ENCODE data around the gene NUS1.
"Not testable (repeated sequence)": the region's sequence is repeated elsewhere in the genome, so short reads cannot be mapped to it uniquely, and the experiment has no call there.

NUS1 gene

DNA sequence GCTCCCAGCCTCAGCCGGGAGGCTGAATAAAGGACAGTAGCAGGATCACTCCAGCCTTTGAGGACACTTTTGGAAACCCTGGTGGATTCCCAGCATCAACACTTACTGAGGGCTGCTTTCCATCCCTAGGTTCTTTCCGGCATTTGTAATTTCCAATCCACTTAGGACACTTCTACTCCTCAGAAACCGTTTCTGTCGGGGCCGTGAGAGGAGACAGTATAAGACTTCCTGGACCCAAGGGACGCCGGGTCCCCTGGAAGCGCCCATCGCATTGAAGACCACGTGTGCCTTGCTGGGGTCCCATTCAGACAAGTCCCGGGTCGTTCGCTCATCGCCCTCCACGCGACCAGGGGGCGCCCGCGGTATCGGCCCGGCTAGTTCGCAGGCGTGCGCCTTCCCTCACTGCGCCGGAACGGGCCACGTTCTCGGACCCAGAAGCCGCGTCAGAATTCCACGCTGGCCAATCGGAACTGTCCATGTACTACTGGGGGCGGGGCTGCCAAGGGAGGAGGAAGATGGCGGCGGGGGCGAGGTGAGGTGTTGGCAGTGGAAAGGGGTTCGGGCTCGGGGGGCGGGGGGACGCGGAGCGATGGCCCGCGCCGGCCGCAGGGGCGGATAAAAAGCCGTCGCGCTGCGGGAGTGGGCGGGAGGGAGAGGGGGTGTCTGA lies at the start of gene NUS1:
Gene NUS1, plus strand, starts transcription at position 479 of the 667 bp plus-strand sequence. CDS start 202 bp downstream, outside the sequence.
- peak; percentile 97 for DNase-seq (ENCODE audit: low read depth)

DNA sequence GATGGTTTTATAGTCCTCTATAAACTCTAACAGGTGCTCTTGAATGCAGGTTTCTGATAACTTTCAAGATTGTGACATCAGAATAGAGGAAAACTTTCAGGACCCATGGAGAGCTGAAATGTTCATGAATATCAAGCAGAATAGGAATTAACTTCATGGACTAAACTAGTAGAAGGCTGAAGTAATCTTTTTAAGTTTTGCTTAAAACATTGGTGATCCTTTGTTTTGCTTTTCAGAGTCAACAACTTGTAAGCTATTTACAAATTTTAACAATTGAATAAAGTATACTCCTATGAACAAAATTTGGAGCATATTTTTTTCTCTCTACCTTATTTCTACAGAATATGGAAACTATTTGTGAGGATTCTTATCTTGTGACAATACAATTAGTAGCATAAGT lies 47.7 kb upstream of the NUS1 start:
- DNase-seq (ENCODE audit: low read depth), result no peak

DNA sequence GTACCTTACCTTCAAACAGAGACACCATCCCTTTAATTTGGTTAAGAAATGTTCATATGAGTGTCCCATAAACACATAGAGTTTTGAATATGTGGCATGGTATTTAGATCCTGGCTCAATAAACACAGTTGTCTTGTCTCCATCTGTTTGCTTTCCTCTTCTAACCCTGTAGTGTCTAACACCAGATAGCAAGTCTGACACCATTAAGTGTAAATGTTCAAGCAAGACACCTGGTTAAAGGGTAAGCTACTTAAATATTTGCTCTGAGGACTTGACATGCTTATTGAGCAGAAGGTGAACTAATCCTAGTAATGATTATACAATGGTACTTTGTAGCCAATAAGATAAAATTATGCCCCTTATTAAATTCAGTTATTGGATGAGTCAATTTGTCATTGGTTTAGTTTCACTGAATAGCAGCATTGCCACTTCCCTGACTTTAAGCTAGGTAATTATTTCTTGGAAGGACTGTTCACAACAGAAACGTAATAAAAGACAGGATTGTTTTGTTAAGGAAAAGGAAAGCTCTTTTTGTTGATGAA lies 46.1 kb upstream of the NUS1 start:
- no peak for DNase-seq (ENCODE audit: low read depth)

DNA sequence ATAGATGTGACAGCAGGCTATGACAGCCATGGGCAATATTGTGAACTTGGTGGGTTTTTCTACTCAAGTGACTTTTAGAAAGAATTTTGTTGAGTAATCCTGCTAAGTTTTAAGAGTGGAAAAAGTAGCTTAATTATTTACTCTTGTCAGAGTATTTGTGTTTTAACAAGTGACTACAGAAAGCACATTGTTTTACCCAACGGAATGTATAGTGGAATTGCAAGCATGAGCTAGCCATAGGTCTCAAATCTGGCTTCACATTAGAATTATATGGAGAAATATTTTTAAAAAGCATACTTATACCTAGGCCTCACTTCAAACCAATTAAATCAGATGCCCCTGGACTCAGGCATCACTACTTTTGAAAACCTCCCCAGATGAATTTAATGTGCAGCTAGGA lies 37.5 kb upstream of the NUS1 start:
- no peak for DNase-seq (ENCODE audit: low read depth)

DNA sequence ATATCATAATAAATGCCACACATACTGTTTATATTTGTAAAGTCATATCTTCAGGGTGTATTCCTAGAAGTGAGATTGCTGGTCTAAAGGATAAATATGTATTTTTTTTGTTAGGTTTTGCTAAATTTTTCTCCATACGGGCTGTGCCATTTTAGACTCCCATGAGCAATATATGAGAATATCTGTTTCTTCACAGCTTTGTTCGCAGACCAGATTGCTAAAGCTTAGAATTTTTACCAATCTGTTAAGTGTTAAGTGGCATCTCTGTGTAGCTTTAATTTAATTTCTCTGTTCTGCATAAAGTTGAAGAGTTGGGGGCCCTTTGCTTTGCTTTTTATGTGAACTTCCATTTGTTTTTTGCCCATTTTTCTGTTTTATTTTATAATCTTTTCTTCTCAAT lies 32.3 kb upstream of the NUS1 start:
- no peak for DNase-seq (ENCODE audit: low read depth)

DNA sequence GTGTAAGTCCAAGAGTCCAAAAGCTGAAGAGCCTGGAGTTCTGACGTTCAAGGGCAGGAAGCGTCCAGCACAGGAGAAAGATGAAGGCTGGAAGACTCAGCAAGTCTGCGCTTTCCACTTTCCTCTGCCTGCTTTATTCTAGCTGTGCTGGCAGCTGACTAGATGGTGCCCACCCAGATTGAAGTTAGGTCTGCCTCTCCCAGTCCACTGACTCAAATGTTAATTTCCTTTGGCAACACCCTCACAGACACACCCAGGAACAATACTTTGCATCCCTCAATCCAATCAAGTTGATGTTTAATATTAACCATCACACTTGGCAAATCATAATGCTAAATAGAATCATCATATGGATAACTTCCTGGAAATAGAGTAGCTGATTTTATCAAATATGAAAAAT lies 23.3 kb upstream of the NUS1 start:
- DNase-seq (ENCODE audit: low read depth), result not testable (repeated sequence)

DNA sequence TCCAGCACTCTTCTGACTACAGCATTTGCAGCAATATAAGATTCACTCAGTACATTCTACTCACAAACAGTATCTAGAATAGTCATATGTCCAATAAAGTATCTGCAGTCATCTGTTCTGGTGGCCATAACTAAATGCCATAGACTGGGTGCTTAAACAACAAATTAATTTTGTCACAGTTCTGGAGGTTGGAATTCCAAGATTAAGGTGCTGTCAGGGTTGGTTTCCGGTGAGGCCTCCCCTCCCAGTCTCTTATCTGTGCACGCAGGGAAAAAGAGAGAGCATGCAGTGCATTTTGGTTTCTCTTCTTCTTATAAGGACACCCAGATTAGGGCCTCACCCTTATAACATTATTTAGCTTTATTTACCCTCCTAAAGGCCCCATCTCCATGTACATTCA lies 21.3 kb upstream of the NUS1 start:
- no peak for DNase-seq (ENCODE audit: low read depth)

DNA sequence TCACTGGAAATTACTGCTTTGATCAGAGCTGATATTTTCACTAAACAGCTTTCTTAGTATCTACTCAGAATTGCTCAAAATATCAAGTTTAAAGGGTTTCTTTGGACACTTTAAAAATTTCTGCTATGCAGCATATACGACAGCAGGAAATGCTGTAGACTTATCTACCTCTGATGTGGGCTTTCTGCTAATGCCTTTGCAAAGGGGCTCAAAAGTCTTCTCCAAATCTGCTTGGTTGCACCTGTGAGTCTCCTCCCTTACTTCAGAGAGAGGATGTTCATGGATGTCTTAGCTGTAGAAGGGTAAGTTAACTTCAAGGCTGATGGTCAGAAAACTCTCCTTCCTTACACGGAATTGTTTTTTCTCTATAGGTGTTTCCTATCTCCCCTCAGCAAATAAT lies 19.9 kb upstream of the NUS1 start:
- DNase-seq (ENCODE audit: low read depth), result no peak

DNA sequence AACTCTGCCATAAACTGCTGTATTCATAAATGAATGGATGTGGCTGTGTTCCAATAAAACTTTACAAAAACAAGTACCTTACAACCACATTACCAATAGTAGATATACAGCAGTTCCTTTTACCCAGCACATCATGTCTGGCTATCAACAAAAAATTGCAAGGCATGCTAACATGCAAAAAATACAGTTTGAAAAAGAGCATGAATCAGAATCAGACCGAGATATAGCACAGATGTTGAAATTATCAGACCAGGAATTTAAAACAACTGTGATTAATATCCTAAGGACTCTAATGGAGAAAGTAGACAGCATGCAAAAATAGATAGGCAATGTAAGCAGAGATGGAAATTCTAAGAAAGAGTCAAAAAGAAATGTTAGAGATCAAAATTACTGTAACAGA lies 8.4 kb upstream of the NUS1 start:
- peak; percentile 5 for DNase-seq (ENCODE audit: low read depth)

DNA sequence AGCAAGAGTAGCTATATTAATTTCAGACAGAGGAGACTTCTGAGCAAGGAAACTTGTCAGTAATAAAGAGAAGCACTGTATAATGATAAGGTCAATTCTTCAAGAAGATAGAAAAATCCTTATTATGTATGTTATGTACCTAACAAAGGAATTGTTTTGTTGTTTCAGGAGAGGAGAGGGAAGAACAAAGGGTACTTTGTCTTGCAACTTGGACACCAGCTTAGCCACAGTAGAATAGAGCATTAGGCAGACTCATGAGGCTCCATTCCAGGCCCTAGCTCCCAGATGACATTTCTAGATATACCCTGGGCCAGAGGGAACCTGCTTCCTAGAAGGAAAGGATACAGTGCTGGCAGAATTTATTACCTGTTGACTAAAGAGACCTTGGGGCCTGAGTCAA lies 6.5 kb upstream of the NUS1 start:
- no peak for DNase-seq (ENCODE audit: low read depth)

DNA sequence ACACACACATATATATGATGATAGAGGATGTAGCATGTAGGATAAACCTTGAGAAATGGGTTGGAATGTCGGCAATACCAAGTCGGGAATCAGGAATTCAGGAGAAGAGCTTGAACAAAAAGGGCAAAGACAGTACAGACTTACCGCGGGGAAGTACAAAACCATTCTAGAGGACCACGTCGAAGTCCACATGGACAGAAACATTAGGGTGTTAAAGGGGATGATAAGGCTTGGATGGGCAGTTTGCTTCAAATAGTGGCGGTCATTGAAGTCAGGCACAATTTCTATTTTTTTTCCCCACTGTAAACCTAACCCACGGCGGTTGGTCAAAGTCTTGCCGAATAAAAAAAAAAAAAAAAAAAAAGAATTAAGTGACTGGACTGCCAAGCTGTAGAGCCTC lies 766 bp upstream of the NUS1 start:
- no peak for DNase-seq (ENCODE audit: low read depth)

DNA sequence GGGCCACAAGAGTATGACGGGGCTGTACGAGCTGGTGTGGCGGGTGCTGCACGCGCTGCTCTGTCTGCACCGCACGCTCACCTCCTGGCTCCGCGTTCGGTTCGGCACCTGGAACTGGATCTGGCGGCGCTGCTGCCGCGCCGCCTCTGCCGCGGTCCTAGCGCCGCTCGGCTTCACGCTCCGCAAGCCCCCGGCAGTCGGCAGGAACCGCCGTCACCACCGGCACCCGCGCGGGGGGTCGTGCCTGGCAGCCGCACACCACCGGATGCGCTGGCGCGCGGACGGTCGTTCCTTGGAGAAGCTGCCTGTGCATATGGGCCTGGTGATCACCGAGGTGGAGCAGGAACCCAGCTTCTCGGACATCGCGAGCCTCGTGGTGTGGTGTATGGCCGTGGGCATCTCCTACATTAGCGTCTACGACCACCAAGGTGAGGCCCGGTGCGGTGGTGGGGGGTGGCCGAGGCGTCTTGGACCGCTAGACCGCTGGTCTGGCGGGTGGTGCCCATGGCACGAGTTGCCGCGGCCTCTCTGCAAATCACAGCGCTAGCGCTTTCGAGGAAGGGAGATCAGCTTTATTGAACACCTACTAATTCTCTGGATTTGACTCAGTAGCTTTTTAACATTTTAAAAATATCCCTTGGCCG lies 511 bp downstream of the NUS1 start:
- DNase-seq (ENCODE audit: low read depth), result peak; percentile 10

DNA sequence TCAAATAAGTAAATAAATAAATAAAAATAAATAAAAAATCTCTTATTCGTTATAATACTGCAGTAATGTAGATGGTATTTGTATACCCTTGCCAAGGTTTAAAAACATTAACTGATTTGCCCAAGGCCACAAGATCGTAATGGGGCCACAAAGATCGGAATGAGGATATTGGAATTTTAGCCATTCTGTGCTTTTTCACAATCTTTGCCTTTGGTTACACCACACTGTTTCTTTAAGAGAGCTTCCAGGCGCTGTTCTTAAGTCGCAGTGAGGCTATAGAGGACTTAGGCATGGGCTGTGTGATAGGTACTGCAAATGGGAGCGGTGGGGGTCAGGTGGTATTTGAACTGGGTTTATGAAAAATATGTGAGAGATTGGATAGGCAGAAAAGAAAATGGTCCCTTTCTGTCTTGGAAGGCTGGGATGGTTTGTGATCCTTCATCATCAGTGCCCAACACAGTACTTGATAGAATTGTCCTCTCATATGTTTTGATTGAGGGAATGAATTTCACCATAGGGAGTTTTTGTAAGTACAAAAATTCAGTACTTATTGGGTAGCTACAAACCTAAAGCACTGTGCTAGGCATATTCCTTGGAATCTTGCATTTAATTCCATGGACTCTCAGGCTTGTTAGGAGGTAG lies 1.4 kb downstream of the NUS1 start:
- peak; percentile 12 for DNase-seq (ENCODE audit: low read depth)

DNA sequence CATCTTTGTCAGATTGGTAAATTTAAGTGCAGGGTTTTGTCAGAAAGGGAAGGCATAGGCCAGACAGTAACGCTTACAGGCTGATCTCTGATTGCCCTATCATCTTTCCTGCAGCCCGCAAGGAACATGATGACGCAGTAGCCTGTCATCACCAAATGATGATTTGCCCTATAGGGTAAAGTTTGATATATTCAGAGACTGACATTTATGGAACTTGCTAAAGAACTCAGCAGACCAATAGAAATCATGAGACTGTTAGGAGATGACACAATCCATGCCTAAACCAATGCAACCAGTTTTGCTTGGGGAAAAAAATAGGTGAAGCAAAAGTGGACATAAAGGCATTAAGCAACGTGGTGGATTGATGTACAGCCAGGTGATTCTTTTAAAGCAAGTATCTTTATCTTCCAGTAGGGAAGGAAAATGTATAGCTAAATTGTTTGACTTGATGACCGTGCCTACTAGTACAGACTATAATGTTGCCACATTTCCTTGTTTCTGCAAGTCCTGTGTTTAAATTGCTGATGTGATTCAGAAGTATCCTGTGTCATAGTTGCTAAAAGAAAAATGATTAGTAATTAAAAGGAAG lies 2.4 kb downstream of the NUS1 start:
- DNase-seq (ENCODE audit: low read depth), result peak; percentile 72

DNA sequence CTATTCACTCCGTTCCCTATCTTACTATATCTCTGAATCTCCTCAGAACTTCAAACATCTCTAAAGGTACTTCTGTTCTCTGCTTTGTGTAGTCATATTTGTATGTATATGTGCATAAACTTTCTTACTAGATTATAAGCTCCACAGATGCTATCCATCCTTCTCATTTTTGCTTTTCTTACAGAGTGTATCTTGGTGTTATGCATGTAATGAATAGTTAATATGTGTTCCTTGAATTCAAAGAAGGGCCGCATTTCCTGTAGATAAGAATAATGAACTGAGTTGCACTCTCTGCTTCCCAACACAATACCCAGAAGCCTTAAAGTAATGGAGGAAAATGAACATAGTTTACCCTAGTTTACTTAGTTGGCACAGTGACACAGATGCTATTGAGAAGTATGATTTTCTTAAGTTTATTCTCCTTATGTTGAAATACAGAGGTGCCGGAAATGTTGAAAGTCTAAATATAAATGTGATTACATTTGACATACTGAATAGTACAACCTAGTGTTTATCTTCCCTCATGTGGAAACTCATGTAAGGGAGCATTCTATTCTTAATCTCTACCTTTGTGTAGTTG lies 6.0 kb downstream of the NUS1 start:
- peak; percentile 25 for DNase-seq (ENCODE audit: low read depth)

DNA sequence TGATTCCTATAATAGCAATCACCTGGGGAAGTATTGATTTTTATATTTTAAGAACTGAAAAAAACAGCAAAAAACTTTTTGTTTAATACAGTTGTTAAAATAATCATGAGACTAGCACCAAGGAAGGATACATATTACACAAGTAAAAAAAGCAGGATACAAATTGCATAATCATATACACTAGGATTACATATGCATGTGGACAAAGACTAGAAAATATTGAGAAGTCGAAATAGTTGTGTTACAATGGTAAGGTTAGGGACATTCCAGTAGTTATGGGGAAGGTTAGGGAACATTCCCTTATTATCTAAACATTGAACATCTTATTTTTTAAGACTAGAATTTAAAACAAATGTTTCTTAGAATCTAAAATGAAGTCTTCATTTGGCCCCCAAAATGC lies 9.5 kb downstream of the NUS1 start:
- no peak for DNase-seq (ENCODE audit: low read depth)

DNA sequence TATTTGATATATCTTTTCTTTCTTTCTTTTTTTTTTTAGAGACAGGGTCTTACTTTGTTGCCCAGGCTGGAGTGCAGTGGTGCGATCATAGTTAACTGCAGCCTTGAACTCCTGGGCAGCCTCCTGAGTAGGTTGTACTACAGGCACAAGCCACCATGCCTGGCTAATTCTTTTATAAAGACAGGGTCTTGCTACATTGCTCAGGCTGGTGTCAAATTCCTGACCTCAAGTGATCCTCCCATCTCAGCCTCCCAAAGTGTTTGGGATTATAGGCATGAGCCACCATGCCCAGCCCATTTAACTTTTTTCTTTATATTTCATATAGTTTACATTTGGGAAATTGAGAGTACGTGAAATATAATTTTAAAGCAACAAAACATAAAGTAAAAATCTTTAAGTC lies 10.1 kb downstream of the NUS1 start:
- DNase-seq (ENCODE audit: low read depth), result no peak

DNA sequence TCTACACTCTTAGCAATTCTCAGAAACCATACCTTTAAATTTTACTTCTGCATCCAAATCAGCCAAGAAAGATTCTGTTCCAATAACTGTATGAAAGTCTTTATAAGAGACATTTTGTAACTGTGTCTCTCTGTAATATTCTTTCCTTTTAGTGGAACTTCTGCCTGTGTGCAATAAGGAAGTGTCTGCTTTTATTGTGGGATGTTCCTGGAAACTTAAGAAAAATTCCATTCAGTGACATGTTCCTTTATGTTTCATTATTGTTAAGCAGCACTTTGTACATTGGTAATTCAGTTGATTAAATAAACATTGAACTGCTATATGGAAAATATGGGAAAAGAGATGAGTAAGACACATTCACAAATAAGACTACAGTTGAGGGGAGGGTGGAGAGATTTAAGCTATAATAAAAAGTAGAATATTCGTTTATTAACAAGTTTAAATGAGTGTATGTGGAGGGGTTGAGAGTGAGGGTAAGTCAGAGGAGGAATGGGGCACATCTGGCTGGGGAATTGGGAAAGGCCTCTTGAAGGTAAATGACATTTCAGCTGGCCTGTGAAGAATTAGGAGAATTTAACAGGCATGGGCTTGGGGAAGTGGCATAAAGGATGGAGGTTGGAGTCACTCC lies 11.9 kb downstream of the NUS1 start:
- DNase-seq (ENCODE audit: low read depth), result no peak

DNA sequence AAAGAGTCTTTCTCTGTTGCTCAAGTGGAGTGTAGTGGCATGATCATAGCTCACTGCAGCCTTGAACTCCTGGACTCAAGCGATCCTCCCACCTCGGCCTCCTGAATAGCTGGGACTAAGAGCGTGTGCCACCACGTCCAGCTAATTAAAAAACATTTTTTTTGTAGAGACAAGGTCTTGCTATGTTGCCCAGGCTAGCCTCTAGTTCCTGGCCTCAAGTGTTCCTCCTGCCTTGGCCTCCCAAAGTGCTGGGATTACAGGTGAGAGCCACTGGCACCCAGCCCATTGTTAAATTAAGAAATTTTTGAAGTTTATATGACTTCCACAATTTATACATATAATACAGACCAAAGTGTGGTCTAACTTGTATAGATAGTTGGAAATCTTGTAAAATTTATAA lies 14.3 kb downstream of the NUS1 start:
- not testable (repeated sequence) for DNase-seq (ENCODE audit: low read depth)

DNA sequence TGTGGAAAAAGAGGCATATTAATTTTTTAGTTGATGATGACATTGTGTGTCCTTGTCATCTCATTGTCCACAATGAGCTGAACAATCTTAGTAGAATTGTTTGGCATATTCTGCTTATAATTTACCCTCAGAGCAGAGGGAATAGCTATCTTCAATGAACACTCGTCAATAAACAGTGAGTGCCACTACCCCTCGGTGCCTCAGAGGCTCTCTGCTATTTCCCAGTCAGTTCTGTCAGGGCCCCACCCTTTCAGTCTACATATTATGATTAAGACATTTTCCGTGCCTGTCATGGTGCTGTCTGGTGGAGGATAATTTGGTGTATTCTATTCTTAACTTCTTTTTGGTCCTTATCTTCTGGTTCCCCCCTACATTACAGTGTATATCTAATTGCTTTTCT lies 31.2 kb downstream of the NUS1 start:
- no peak for DNase-seq (ENCODE audit: low read depth)

DNA sequence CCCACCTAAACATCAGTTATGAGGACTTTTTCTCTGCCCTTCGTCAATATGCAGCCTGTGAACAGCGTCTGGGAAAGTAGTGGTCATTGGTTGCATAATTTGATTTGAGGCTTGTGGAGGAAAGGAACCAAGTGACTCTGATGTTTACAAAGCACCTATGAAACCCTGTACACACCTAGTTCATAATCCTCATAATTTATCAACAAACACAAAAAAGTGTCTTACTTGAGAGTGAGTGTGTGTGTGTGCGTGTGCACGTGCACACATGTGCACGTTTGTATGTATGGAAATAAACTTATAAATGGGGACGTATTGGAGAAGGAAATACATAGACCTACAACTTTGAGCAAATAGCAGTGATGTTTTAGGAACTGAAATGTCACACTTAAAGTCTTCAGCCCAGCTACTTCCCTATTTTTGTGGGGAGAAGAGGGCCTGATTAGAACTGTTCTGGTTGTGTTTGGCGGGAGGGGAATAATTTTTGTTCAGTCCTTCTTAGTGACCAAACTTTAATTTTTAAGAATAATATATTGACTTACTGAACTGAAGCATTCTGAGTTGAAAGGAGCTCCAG lies 31.8 kb downstream of the NUS1 start:
- not testable (repeated sequence) for DNase-seq (ENCODE audit: low read depth)

DNA sequence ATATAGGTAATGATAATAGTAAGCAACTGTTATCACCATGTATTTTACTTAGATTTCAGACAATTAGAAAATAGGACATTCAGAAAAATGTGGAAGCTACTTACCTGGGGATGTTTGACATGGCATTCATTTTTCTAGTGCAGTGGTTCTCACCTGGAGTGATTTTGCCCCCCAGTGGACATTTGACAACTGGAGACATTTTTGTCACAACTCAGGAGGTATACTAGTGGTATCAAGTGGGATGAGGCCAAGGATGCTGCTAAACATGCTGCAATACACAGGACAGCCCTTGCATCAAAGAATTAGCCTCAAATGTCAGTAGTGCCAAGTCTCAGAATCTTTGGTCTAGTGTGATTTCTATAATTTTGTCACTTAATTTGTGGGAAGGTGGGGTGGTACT lies 36.1 kb downstream of the NUS1 start:
- DNase-seq (ENCODE audit: low read depth), result no peak
